ENCODE data around the gene LDB2. TPM values are rescaled to one million over a fixed set of nuclear protein-coding genes. Genes with fewer than 3 reads are reported as not detected.

The LDB2 gene
- total and polyA plus RNA-seq, 2 of the 8 experiments (the other 6 are each of a cell fraction or from before 2014, with no cell fraction given) = 57.0 to 140 TPM

- no peak for TF ChIP-seq ATF2 (IDR thresholded peaks at IDR 0.05; ENCODE audit: low read length)
- no peak for TF ChIP-seq TAF1 (IDR thresholded peaks at IDR 0.05; ENCODE audit: low read depth, low read length)
- TF ChIP-seq ATF3 (IDR thresholded peaks at IDR 0.05; ENCODE audit: insufficient read depth, low read depth, low read length) = no peak
These were observed 184.3 kb downstream of the LDB2 start (continued) for GRCh38 chr4:16714191-16714590.

All from H1 (cell line).